Endothelial cell of umbilical vein (primary cell): ENCODE data around the gene KCTD18. TPM values are rescaled to one million over a fixed set of nuclear protein-coding genes. Genes with fewer than 3 reads are reported as not detected.

Source experiments
- BruUV-seq: library from RNA; stranded (reverse); fragments of 400-500 nt; replicated peaks from 2 replicates; lab custom pipeline; 2021; lab: Mats Ljungman, UMichigan
- CTCF ChIA-PET: fragments of 300-600, 350-600 bp; sonication (Branson Sonifier 250); formaldehyde crosslinking; loops from one replicate; lab custom pipeline; 2021; ENCODE audit warnings: antibody characterized with exemption, inconsistent platforms; lab: Charles Lee
- POLR2A ChIA-PET: fragments of 300-600, 350-600 bp; sonication (Branson Sonifier 250); formaldehyde crosslinking; loops from one replicate; lab custom pipeline; 2021; ENCODE audit warnings: antibody characterized with exemption, inconsistent platforms; lab: Charles Lee
- DNase-seq: peaks from one replicate; pipeline ENCODE4 v3.0.0-alpha.2; 2011; ENCODE audit warnings: low read depth, low spot score
- FAIRE-seq: peaks from 2 replicates; lab custom pipeline; 2011; peaks lifted over from hg19 to GRCh38; lab: Jason Lieb, UNC
- H2AFZ ChIP-seq: 2 replicates; pipeline ENCODE4 v1.6.0; 2012; ENCODE audit warnings: low read depth, low read length, control low read depth, inconsistent platforms
- H3K27ac ChIP-seq: 2 replicates; pipeline ENCODE4 v1.5.1; 2011; ENCODE audit warnings: low read depth, mild to moderate bottlenecking, control low read depth, low read length, moderate library complexity; ENCODE audit not compliant: insufficient read depth
- H3K27me3 ChIP-seq, 2 experiments: 2 replicates each; pipeline versions ENCODE4 v1.6.0 to v1.6.1; 2011; ENCODE audit warnings: low read length in 2 of 2, mixed read lengths in 1 of 2; ENCODE audit not compliant: control insufficient read depth in 2 of 2, insufficient read depth in 2 of 2
- H3K36me3 ChIP-seq, 2 experiments: 2 replicates in 1 of 2; 3 replicates in 1 of 2; pipeline ENCODE4 v1.5.1; 2011; ENCODE audit warnings: low read length in 2 of 2, mild to moderate bottlenecking in 1 of 2, moderate library complexity in 1 of 2; ENCODE audit not compliant: control insufficient read depth in 2 of 2, insufficient read depth in 2 of 2; ENCODE audit errors: extremely low read depth in 1 of 2
- H3K4me1 ChIP-seq: 3 replicates; pipeline ENCODE4 v1.5.1; 2011; ENCODE audit warnings: mild to moderate bottlenecking, low read length; ENCODE audit not compliant: control insufficient read depth, insufficient read depth; ENCODE audit errors: extremely low read depth
- H3K4me2 ChIP-seq: 2 replicates; pipeline ENCODE4 v1.6.1; 2011; ENCODE audit warnings: low read length, control low read depth, mixed read lengths; ENCODE audit not compliant: insufficient read depth
- H3K4me3 ChIP-seq, 3 experiments: fragments of 200-600 bp in 1 of 3; sonication (generic), shearing (Covaris generic) in 1 of 3; replicated peaks in 1 of 3; 2 replicates each; pipeline ENCODE4 v1.5.1; 2011 to 2016; ENCODE audit warnings: control low read depth in 3 of 3, low read length in 3 of 3, mild to moderate bottlenecking in 2 of 3, inconsistent platforms in 1 of 3, low read depth in 1 of 3, moderate library complexity in 1 of 3; ENCODE audit not compliant: insufficient read depth in 1 of 3
- H3K79me2 ChIP-seq: 2 replicates; pipeline ENCODE4 v1.6.0; 2012; ENCODE audit warnings: low read length, inconsistent platforms; ENCODE audit not compliant: control insufficient read depth, insufficient read depth
- H3K9ac ChIP-seq: replicated peaks from 2 replicates; pipeline ENCODE3; 2011; ENCODE audit warnings: low read length, control low read depth; ENCODE audit not compliant: insufficient read depth; ENCODE audit errors: extremely low read depth
- H3K9me1 ChIP-seq: replicated peaks from 3 replicates; pipeline ENCODE4 v1.6.0; 2011; ENCODE audit warnings: mild to moderate bottlenecking, low read length; ENCODE audit not compliant: control insufficient read depth, insufficient read depth; ENCODE audit errors: extremely low read depth
- H3K9me3 ChIP-seq: replicated peaks from 2 replicates; pipeline ENCODE4 v1.5.1; 2012; ENCODE audit warnings: low read length, inconsistent platforms; ENCODE audit not compliant: control insufficient read depth, insufficient read depth
- H4K20me1 ChIP-seq: replicated peaks from 2 replicates; pipeline ENCODE3; 2011; ENCODE audit warnings: mild to moderate bottlenecking, low read length; ENCODE audit not compliant: control insufficient read depth, insufficient read depth; ENCODE audit errors: extremely low read depth
- CTCF ChIP-seq, 2 donors: IDR thresholded peaks; 1 replicate in 1 of 2; 2 replicates in 1 of 2; pipeline ENCODE4 v1.5.1; 2011; ENCODE audit warnings: low read length in 2 of 2, mild to moderate bottlenecking in 2 of 2, moderate library complexity in 2 of 2, control low read depth in 1 of 2, inconsistent platforms in 1 of 2, low read depth in 1 of 2; ENCODE audit not compliant: insufficient read depth in 1 of 2; ENCODE audit errors: extremely low read depth in 1 of 2
- EZH2 ChIP-seq: IDR thresholded peaks from 2 replicates; pipeline ENCODE4 v1.6.1; 2012; ENCODE audit warnings: borderline replicate concordance, low read depth, mild to moderate bottlenecking, moderate library complexity, low read length, inconsistent platforms; ENCODE audit not compliant: severe bottlenecking
- JUN ChIP-seq: IDR thresholded peaks from 2 replicates; pipeline ENCODE4 v1.6.1; 2011; ENCODE audit warnings: borderline replicate concordance, low read depth; ENCODE audit not compliant: insufficient read length, insufficient read depth
- POLR2A ChIP-seq: IDR thresholded peaks from 2 replicates; pipeline ENCODE4 v1.6.1; 2012; ENCODE audit warnings: low read depth, mild to moderate bottlenecking, control low read depth, low read length
- POLR2AphosphoS5 ChIP-seq: IDR thresholded peaks from 2 replicates; pipeline ENCODE4 v1.6.1; 2012; ENCODE audit warnings: low read depth, mild to moderate bottlenecking, control low read depth, low read length, moderate library complexity; ENCODE audit not compliant: insufficient read depth
- dilution Hi-C: fragments of 300-500 bp; cut with MboI; formaldehyde crosslinking; loops from one replicate; pipeline ENCODE4 v1.15.0; 2019; ENCODE audit warnings: low sequenced_read_pairs; ENCODE audit not compliant: extremely low pct_ligation_motif_present
- intact Hi-C: fragments of 100-400 bp; cut with micrococcal nuclease; formaldehyde crosslinking; loops from one replicate; pipeline ENCODE4 v1.10.0; 2022
- polyA plus RNA-seq, 4 experiments: library from polyadenylated mRNA; depleted of rRNA in 3 of 4; stranded (reverse) in 3 of 4; unstranded in 1 of 4; fragments of >200 nt; gene quantifications; 2 replicates each; pipeline versions ENCODE4 v1.2.1 to v1.2.3, GENCODE V29; 2011 to 2012; ENCODE audit warnings: missing spikeins in 1 of 4
- total RNA-seq: library from RNA; stranded (reverse); gene quantifications from 2 replicates; pipeline ENCODE4 v1.2.3, GENCODE V29; 2021

The KCTD18 gene
- total and polyA plus RNA-seq, 2 donors (not counting 3 experiments of a cell fraction or from before 2014, with no cell fraction given): 2.6 to 6.6 TPM

- POLR2A ChIA-PET: interaction anchor here (1.1 kb wide), 1 partner anchor 16 kb away, joined by 3 read pairs; the partner anchor contains the start of gene KCTD18
- Histone ChIP-seq H2AFZ (peak within 1 kb of the TSS; percentile 92), H3K4me1 (peaks cover 8% of the 10 kb centered on the region), H3K36me3 (no peaks in the 10 kb centered on the region), H3K27ac (peak within 1 kb of the TSS; percentile 8), H3K9ac (peak within 1 kb of the TSS; percentile 53), H3K27me3 (peaks cover 17 to 19% of the 10 kb centered on the region in 2 experiments), H3K79me2 (peaks cover 47% of the 10 kb centered on the region), H3K9me1 (no peaks in the 10 kb centered on the region), H3K4me2 (peak within 1 kb of the TSS; percentile 91), H4K20me1 (no peaks in the 10 kb centered on the region), H3K4me3 (peak within 1 kb of the TSS; percentile 66 to 83 (median 67)), H3K9me3 (no peaks in the 10 kb centered on the region)
- intact Hi-C loops (loop anchor here (1.0 to 5.0 kb wide), 3 partner anchors 16 to 911 kb away; partner anchors contain the start of gene KCTD18), dilution Hi-C loops (no loop called here)
- TF ChIP-seq POLR2AphosphoS5: peak; percentile 55
- no peak for TF ChIP-seq EZH2
- TF ChIP-seq JUN: no peak
- TF ChIP-seq CTCF (IDR thresholded peaks at IDR 0.05; ENCODE audit: extremely low read depth in 1 of 2, insufficient read depth in 1 of 2, low read depth in 1 of 2, low read length in 2 of 2): no peak
- peak; percentile 90 for TF ChIP-seq POLR2A
- BruUV-seq: TSS peak; percentile 79
- DNase-seq (peak; percentile 95), FAIRE-seq (peak; percentile 95)
- CTCF ChIA-PET: interaction anchor here (0.8 to 1.5 kb wide), 7 partner anchors 11 to 553 kb away, joined by 3 to 5 read pairs (median 3); partner anchors contain the start of genes AOX1 and KCTD18
Measured at GRCh38 chr2:200525882-200526651, 16.2 kb upstream of the KCTD18 start, which contains the start of gene SGO2. Gene SGO2 (plus strand): TSS chr2:200526207. CDS start chr2:200532976, 6,769 bp downstream.
